ENCODE measurements around the gene PFN3.
"Not testable (repeated sequence)": the region's sequence is repeated elsewhere in the genome, so short reads cannot be mapped to it uniquely, and the experiment has no call there.

PFN3 gene

GRCh38 chr5:177417081-177417480 lies 16.6 kb upstream of the PFN3 start:
- peaks cover 19% of the 10 kb centered on the region for H3K4me1 Mint-ChIP-seq
- H3K9me3 Mint-ChIP-seq; ATAC-seq; H3K27ac Mint-ChIP-seq; DNase-seq (ENCODE audit: low spot score in 2 of 2); H3K4me3 Mint-ChIP-seq; H3K36me3 Mint-ChIP-seq: not testable (repeated sequence)

GRCh38 chr5:177414481-177414880 lies 14.0 kb upstream of the PFN3 start:
- Mint-ChIP-seq H3K4me1 (peaks cover 38% of the 10 kb centered on the region), H3K27ac (no peak overlapping the region), H3K36me3 (no peaks in the 10 kb centered on the region), H3K9me3 (no peaks in the 10 kb centered on the region), H3K4me3 (no peak overlapping the region)
- no peak for DNase-seq (ENCODE audit: low spot score in 2 of 2)
- ATAC-seq, result no peak

DNA sequence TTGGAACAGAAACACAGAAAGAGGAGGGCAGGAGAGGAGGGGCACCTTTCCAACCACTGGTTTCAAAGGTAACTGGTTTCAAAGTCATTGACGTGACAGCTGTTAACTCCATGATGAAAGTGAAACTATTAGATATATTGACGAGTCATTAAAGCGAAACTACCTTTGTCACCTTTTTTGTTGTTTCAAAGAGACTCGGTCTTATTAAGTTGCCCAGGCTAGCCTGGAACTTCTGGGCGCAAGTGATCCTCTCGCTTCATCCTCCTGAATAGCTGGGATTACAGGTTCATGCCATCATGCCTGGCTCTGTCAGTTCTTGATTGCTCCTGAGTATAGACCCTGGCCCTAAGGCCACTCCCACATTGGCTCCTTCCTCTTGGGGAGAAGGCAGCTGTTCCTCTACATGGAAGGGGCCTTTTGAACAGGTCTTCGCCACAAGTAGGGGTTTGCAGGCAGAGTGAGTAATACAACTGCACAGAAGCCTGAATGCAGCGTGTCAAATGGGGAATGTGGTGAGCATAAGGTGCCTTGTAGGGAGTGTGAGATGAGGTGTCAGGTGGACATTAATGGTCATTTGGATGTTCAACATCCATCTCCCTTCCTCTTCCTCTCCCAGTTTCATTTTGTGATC lies 12.3 kb upstream of the PFN3 start:
- H3K4me1 Mint-ChIP-seq, result peaks cover 45% of the 10 kb centered on the region
- H3K4me3 Mint-ChIP-seq, result peak overlapping the region; percentile 59
- DNase-seq (ENCODE audit: low spot score in 2 of 2) (peak in 1 of 2 donors; percentile 60), ATAC-seq (peak; percentile 91)
- no peaks in the 10 kb centered on the region for H3K36me3 Mint-ChIP-seq
- H3K9me3 Mint-ChIP-seq, result no peaks in the 10 kb centered on the region
- peak overlapping the region; percentile 58 for H3K27ac Mint-ChIP-seq

DNA sequence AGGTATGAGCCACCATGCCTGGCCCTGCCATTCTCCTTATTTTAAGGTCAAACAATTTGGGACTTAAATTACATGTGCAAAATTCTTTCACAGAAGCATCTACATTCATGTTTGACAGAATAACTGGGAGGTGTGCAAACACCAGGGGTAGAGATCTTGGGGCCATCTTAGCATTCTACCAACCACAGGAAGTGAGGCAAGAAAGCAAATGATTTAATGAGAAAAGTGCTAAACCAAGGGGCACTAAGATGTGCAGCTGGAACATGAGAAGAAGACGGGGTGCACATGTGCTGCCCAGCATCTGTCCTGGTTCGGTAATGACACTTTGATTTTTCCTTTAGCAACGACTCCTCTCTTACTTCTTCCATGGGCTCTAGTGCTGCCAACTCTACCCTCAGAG lies 10.1 kb upstream of the PFN3 start:
- DNase-seq (ENCODE audit: low spot score in 2 of 2) (no peak), ATAC-seq (no peak)
- peaks cover 51% of the 10 kb centered on the region for H3K4me1 Mint-ChIP-seq
- no peak overlapping the region for H3K4me3 Mint-ChIP-seq
- peak overlapping the region; percentile 51 for H3K27ac Mint-ChIP-seq
- H3K36me3 Mint-ChIP-seq, result no peaks in the 10 kb centered on the region
- no peaks in the 10 kb centered on the region for H3K9me3 Mint-ChIP-seq

- Mint-ChIP-seq H3K9me3 (no peaks in the 10 kb centered on the region), H3K4me1 (peaks cover 63% of the 10 kb centered on the region), H3K4me3 (no peak within 1 kb of the TSS), H3K36me3 (no peaks in the 10 kb centered on the region), H3K27ac (peak within 1 kb of the TSS; percentile 51)
- ATAC-seq, result no peak
- DNase-seq (ENCODE audit: low spot score in 2 of 2), result no peak
Measured at GRCh38 chr5:177409043-177409801, 8.8 kb upstream of the PFN3 start, which contains the start of gene F12. F12 (minus strand) TSS chr5:177409564; CDS start chr5:177409527, 37 bp downstream.

DNA sequence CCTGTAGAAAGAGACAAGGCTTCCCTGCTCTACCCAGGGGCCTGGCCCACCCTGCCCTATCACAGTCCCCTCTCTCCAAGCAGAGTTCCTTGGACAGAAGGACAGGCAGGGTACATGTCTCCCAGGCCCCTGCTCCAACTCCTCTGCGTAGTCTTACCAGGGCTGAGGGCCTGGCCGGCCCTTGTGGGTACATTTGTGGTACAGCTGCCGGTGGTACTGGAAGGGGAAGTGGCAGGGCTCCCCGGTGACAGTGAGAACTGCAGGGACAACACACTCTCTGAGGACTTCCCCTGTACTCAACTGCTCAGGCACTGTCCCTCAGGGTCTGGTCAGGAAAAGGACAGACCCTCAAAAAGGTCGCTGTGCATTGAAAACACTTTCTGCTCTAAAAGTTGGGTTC lies 5.3 kb upstream of the PFN3 start:
- DNase-seq (ENCODE audit: low spot score in 2 of 2), result no peak
- no peak for ATAC-seq
- Mint-ChIP-seq H3K27ac (peak overlapping the region; percentile 63), H3K36me3 (no peaks in the 10 kb centered on the region), H3K4me1 (peaks cover 47% of the 10 kb centered on the region), H3K4me3 (peak overlapping the region; percentile 82), H3K9me3 (no peaks in the 10 kb centered on the region)

GRCh38 chr5:177405312-177405711 lies 4.9 kb upstream of the PFN3 start:
- ATAC-seq, result no peak
- H3K4me1 Mint-ChIP-seq, result peaks cover 42% of the 10 kb centered on the region
- peak overlapping the region; percentile 82 for H3K4me3 Mint-ChIP-seq
- H3K27ac Mint-ChIP-seq, result peak overlapping the region; percentile 63
- DNase-seq (ENCODE audit: low spot score in 2 of 2), result no peak
- H3K36me3 Mint-ChIP-seq, result no peaks in the 10 kb centered on the region
- no peaks in the 10 kb centered on the region for H3K9me3 Mint-ChIP-seq

- Mint-ChIP-seq H3K4me1 (peaks cover 41% of the 10 kb centered on the region), H3K9me3 (no peaks in the 10 kb centered on the region), H3K36me3 (no peaks in the 10 kb centered on the region), H3K4me3 (peak overlapping the region; percentile 82), H3K27ac (peak overlapping the region; percentile 63)
- DNase-seq (ENCODE audit: low spot score in 2 of 2) (no peak), ATAC-seq (no peak)
Measured at GRCh38 chr5:177404641-177405179, 4.2 kb upstream of the PFN3 start.

GRCh38 chr5:177403792-177404640 lies 3.6 kb upstream of the PFN3 start:
- peaks cover 36% of the 10 kb centered on the region for H3K4me1 Mint-ChIP-seq
- peak overlapping the region; percentile 48 for H3K27ac Mint-ChIP-seq
- H3K9me3 Mint-ChIP-seq, result no peaks in the 10 kb centered on the region
- no peaks in the 10 kb centered on the region for H3K36me3 Mint-ChIP-seq
- ATAC-seq (peak; percentile 93), DNase-seq (ENCODE audit: low spot score in 2 of 2) (peak; percentile 79 to 92)
- peak overlapping the region; percentile 82 for H3K4me3 Mint-ChIP-seq

- no peak for DNase-seq (ENCODE audit: low spot score in 2 of 2)
- H3K9me3 Mint-ChIP-seq, result no peaks in the 10 kb centered on the region
- no peaks in the 10 kb centered on the region for H3K36me3 Mint-ChIP-seq
- H3K4me3 Mint-ChIP-seq, result peak overlapping the region; percentile 82
- H3K27ac Mint-ChIP-seq, result peak overlapping the region; percentile 29
- H3K4me1 Mint-ChIP-seq, result peaks cover 33% of the 10 kb centered on the region
- ATAC-seq, result peak; percentile 44
Measured at GRCh38 chr5:177403102-177403791, 2.8 kb upstream of the PFN3 start.

- DNase-seq (ENCODE audit: low spot score in 2 of 2), result peak; percentile 39 to 64
- ATAC-seq, result peak; percentile 58
- peaks cover 33% of the 10 kb centered on the region for H3K4me1 Mint-ChIP-seq
- H3K27ac Mint-ChIP-seq, result peak overlapping the region; percentile 29
- H3K4me3 Mint-ChIP-seq, result peak overlapping the region; percentile 82
- H3K9me3 Mint-ChIP-seq, result no peaks in the 10 kb centered on the region
- no peaks in the 10 kb centered on the region for H3K36me3 Mint-ChIP-seq
Measured at GRCh38 chr5:177402271-177403043, 2.0 kb upstream of the PFN3 start.

DNA sequence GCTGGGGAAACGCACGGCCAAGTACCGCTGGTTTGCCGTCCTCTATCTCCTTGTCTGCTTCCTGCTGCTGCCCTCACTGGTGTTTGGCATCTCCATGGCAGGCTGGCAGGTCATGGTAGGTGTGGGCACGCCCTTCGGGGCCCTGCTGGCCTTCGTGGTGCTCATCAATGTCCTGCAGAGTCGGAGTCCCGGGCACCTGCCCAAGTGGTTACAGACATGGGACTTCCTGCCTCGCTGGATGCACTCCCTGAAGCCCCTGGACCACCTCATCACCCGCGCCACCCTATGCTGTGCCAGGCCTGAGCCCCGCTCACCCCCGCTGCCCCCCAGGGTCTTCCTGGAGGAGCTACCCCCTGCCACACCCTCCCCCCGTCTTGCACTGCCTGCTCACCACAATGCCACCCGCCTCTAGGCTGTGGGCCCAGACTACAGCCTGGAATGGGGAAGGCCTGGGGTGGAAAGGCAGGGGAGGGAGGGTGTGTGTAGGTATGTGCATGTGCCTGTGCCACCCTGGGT lies 2.5 kb downstream of the PFN3 start:
- Mint-ChIP-seq H3K27ac (no peak overlapping the region), H3K4me3 (no peak overlapping the region), H3K4me1 (peaks cover 8% of the 10 kb centered on the region), H3K36me3 (no peaks in the 10 kb centered on the region), H3K9me3 (no peaks in the 10 kb centered on the region)
- ATAC-seq (no peak), DNase-seq (ENCODE audit: low spot score in 2 of 2) (no peak)

- no peaks in the 10 kb centered on the region for H3K4me1 Mint-ChIP-seq
- no peaks in the 10 kb centered on the region for H3K36me3 Mint-ChIP-seq
- no peak for DNase-seq (ENCODE audit: low spot score in 2 of 2)
- H3K9me3 Mint-ChIP-seq, result no peaks in the 10 kb centered on the region
- H3K4me3 Mint-ChIP-seq, result no peak overlapping the region
- no peak overlapping the region for H3K27ac Mint-ChIP-seq
- ATAC-seq, result no peak
Measured at GRCh38 chr5:177396807-177397206, 3.7 kb downstream of the PFN3 start.

GRCh38 chr5:177396078-177396477 lies 4.4 kb downstream of the PFN3 start:
- no peak for ATAC-seq
- no peak overlapping the region for H3K27ac Mint-ChIP-seq
- DNase-seq (ENCODE audit: low spot score in 2 of 2), result no peak
- no peaks in the 10 kb centered on the region for H3K36me3 Mint-ChIP-seq
- H3K4me1 Mint-ChIP-seq, result peaks cover 5% of the 10 kb centered on the region
- H3K9me3 Mint-ChIP-seq, result no peaks in the 10 kb centered on the region
- H3K4me3 Mint-ChIP-seq, result no peak overlapping the region
